Uterus (tissue), 4 donors: Measurements from ENCODE around the gene DLST. TPM values are rescaled to one million over a fixed set of nuclear protein-coding genes. Genes with fewer than 3 reads are reported as not detected.

Experiments used
- DNase-seq, 2 donors: peaks; one replicate each; pipeline ENCODE4 v3.0.0-alpha.2; 2019 to 2020
- H3K27ac ChIP-seq, 2 donors: fragments of 200-600 bp; sonication (generic); 1 replicate in 1 of 2; 2 replicates in 1 of 2; pipeline ENCODE4 v1.5.1; 2016 to 2018
- H3K27me3 ChIP-seq, 2 donors: fragments of 200-600 bp; sonication (generic); one replicate each; pipeline ENCODE4 v1.5.1; 2018 to 2019; ENCODE audit warnings: control low read depth in 1 of 2
- H3K36me3 ChIP-seq, 2 donors: fragments of 200-600 bp; sonication (generic); one replicate each; pipeline ENCODE4 v1.5.1; 2019; ENCODE audit warnings: control low read depth in 1 of 2
- H3K4me1 ChIP-seq, 2 donors: fragments of 200-600 bp; sonication (generic); one replicate each; pipeline ENCODE4 v1.5.1; 2018 to 2019; ENCODE audit warnings: control low read depth in 1 of 2
- H3K4me3 ChIP-seq, 2 donors: fragments of 200-600 bp; sonication (generic); 1 replicate in 1 of 2; 2 replicates in 1 of 2; pipeline ENCODE4 v1.5.1; 2018 to 2019; ENCODE audit warnings: mild to moderate bottlenecking in 1 of 2
- H3K9me3 ChIP-seq, 2 donors: fragments of 200-600 bp; sonication (generic); one replicate each; pipeline ENCODE4 v1.5.1; 2019; ENCODE audit warnings: control low read depth in 1 of 2
- POLR2A ChIP-seq, 2 donors: fragments of 450-650 bp; IDR thresholded peaks; one replicate each; pipeline ENCODE4 v1.6.1; 2016; ENCODE audit warnings: antibody characterized with exemption in 2 of 2, mild to moderate bottlenecking in 1 of 2, moderate library complexity in 1 of 2
- intact Hi-C: fragments of 100-400 bp; cut with DNase I; formaldehyde crosslinking; loops from one replicate; pipeline ENCODE4 v1.15.1; 2023; ENCODE audit warnings: low total_unique reads
- total RNA-seq, 4 donors: library from RNA; depleted of rRNA in 3 of 4; stranded (reverse); fragments of >200 nt in 3 of 4; gene quantifications; one replicate each; pipeline versions ENCODE4 v1.1.0 to v1.2.4, GENCODE V29; 2014 to 2023
- TF ChIP-seq, protein P1 (sequence below), 4 experiments: fragments of 200-600 bp in 2 of 4; fragments of 450-650 bp in 2 of 4; sonication (generic) in 2 of 4; IDR thresholded peaks; one replicate each; pipeline ENCODE4 v1.5.1; 2016 to 2019; ENCODE audit warnings: antibody characterized with exemption in 4 of 4, mild to moderate bottlenecking in 2 of 4, moderate library complexity in 1 of 4
- donor health status: DM: yes; HTN: yes; CAD: no.

DLST gene
- total RNA-seq, 4 donors from 2014 or later: 31.8 to 77.2 (median 62.7) TPM

DNA sequence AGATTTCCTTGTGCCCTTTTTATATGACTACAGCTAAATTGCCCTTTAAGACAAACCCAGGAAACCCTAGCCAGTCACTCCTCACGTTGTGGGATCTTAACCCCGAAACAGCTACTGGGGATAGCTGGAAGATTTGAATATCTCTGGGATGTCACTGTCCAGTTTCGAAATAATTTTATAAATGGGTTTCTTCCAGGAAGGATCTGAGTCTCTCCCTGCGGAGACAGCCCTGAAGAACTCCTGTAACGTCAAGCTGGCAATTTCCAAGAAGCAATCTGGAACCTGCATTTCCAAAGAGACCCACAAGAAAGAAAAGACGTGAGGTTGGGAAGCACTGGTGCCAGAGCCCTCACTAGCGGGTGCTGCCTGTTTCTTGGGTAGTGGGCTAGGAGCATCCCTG is 26.7 kb upstream of the DLST start:
- Histone ChIP-seq H3K27ac (no peak overlapping the region), H3K36me3 (no peaks in the 10 kb centered on the region), H3K9me3 (no peaks in the 10 kb centered on the region), H3K27me3 (no peaks in the 10 kb centered on the region), H3K4me1 (no peaks in the 10 kb centered on the region), H3K4me3 (no peak overlapping the region)
- no peak for TF ChIP-seq POLR2A (IDR thresholded peaks at IDR 0.05)
- TF ChIP-seq, protein P1, sequence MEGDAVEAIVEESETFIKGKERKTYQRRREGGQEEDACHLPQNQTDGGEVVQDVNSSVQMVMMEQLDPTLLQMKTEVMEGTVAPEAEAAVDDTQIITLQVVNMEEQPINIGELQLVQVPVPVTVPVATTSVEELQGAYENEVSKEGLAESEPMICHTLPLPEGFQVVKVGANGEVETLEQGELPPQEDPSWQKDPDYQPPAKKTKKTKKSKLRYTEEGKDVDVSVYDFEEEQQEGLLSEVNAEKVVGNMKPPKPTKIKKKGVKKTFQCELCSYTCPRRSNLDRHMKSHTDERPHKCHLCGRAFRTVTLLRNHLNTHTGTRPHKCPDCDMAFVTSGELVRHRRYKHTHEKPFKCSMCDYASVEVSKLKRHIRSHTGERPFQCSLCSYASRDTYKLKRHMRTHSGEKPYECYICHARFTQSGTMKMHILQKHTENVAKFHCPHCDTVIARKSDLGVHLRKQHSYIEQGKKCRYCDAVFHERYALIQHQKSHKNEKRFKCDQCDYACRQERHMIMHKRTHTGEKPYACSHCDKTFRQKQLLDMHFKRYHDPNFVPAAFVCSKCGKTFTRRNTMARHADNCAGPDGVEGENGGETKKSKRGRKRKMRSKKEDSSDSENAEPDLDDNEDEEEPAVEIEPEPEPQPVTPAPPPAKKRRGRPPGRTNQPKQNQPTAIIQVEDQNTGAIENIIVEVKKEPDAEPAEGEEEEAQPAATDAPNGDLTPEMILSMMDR (IDR thresholded peaks at IDR 0.05): no peak
- intact Hi-C loops: no loop called here
- DNase-seq: no peak

DNA sequence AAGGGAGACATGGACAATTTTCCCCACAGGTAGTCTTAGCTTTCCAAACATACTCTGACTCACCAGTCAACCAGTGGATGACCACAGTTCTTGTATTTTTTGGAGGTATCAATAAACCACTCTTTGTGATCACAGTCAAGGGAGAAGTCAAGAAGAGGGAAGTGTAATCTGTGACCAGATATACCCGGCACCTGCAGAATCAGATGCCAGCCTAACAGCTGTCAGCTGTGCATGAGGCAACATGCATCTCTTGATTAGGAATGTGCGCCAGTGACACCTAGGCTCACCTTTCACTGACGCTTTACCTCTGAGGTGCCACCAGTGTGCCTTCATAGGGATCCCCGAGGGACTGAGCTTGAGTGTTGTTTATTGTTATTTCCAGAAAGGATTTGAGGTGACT is 25.8 kb upstream of the DLST start:
- intact Hi-C loops: no loop called here
- H3K27ac ChIP-seq: no peak overlapping the region
- no peaks in the 10 kb centered on the region for H3K9me3 ChIP-seq
- H3K36me3 ChIP-seq: no peaks in the 10 kb centered on the region
- DNase-seq: no peak
- no peaks in the 10 kb centered on the region for H3K4me1 ChIP-seq
- H3K4me3 ChIP-seq: no peak overlapping the region
- no peaks in the 10 kb centered on the region for H3K27me3 ChIP-seq
- TF ChIP-seq, protein P1 (IDR thresholded peaks at IDR 0.05): no peak
- TF ChIP-seq POLR2A (IDR thresholded peaks at IDR 0.05): no peak

DNA sequence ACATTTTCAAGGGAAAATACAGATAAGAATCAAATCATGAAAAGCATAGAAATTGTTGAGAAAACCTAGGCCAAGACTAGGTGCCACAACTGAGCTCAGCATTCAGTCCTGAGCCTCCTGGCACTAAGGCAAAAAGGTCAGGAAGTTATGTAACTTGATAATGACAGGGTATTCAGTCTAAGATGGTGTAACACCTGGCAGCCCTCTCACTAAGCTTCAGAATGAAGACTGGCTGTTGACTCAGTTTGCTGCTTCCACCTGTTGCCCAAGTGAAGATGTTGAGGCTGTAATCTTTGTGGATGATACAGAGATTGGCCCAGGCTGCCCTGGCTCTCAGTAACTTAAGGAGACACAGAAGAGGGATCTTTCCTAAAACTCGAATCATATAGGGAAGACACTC is 25.4 kb upstream of the DLST start:
- no peaks in the 10 kb centered on the region for H3K27me3 ChIP-seq
- TF ChIP-seq POLR2A (IDR thresholded peaks at IDR 0.05): no peak
- TF ChIP-seq, protein P1 (IDR thresholded peaks at IDR 0.05): no peak
- H3K4me3 ChIP-seq: no peak overlapping the region
- no peaks in the 10 kb centered on the region for H3K36me3 ChIP-seq
- H3K4me1 ChIP-seq: no peaks in the 10 kb centered on the region
- DNase-seq: no peak
- no peaks in the 10 kb centered on the region for H3K9me3 ChIP-seq
- no peak overlapping the region for H3K27ac ChIP-seq
- intact Hi-C loops: no loop called here

DNA sequence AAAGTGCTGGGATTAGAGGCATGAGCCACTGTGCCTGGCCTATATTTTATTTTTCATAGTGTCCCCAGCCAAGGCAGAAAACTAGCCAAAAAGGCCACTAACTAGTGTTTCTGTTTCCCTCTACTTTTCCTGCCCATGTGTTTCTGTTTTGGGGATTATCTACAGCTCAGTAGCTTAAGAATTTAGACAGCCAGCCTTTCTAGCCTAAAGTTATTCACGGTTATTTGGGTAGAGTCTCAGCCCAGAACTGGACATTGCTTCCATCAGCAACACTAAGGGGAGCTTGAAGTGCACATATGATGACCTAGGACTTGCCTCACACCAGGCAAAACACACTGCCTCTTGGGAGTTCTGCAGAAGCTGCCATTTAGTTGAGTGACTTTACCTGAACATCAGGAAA is 23.7 kb upstream of the DLST start:
- intact Hi-C loops: no loop called here
- TF ChIP-seq POLR2A (IDR thresholded peaks at IDR 0.05): no peak
- TF ChIP-seq, protein P1 (IDR thresholded peaks at IDR 0.05): no peak
- H3K4me3 ChIP-seq: no peak overlapping the region
- no peaks in the 10 kb centered on the region for H3K36me3 ChIP-seq
- H3K4me1 ChIP-seq: no peaks in the 10 kb centered on the region
- H3K27me3 ChIP-seq: no peaks in the 10 kb centered on the region
- no peaks in the 10 kb centered on the region for H3K9me3 ChIP-seq
- H3K27ac ChIP-seq: no peak overlapping the region
- no peak for DNase-seq

DNA sequence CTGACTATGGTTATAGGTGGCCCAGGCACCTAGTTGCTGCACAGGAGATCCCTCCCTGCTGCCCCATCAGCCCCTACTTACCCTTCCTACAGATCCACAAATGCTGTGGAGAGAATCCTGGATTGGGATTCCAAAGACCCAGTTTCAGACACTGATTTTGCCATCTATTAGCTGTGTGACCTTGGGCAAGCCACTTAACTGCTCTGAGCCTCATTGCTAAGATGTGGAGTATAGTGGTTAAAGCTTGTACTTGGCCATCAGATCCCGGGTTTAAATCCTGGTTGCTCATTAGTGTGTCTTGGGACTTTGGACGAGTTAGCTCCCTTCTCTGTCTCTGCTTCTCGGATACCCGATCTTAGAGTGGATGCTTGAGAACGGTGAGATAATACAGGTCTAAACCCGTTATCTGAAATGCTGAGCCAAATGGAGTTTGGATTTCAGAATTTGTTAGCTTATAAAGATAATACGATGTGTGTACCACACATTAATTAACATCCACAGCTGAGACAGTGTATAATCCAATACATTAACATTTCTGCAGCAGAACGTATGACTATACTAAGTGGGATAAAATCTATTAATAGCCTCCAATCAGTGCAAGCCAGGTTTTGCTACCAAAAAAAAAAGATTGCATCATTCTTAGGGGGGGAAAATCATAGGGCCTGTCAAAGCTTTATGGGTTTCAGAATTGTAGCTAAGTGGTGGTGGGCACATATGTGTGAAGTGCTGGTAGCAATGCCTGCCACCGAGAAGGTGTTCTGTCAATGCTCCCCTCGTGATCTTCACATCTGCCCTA is 21.8 kb upstream of the DLST start:
- intact Hi-C loops: no loop called here
- H3K4me1 ChIP-seq: no peaks in the 10 kb centered on the region
- no peak overlapping the region for H3K4me3 ChIP-seq

More for the DNA sequence above, 21.8 kb upstream of the DLST start:
- no peak for DNase-seq
- H3K27ac ChIP-seq: no peak overlapping the region
- no peaks in the 10 kb centered on the region for H3K9me3 ChIP-seq
- H3K27me3 ChIP-seq: no peaks in the 10 kb centered on the region
- TF ChIP-seq, protein P1 (IDR thresholded peaks at IDR 0.05): no peak
- no peak for TF ChIP-seq POLR2A (IDR thresholded peaks at IDR 0.05)
- no peaks in the 10 kb centered on the region for H3K36me3 ChIP-seq
